ENCODE results near the gene CDKN1A.

DNA sequence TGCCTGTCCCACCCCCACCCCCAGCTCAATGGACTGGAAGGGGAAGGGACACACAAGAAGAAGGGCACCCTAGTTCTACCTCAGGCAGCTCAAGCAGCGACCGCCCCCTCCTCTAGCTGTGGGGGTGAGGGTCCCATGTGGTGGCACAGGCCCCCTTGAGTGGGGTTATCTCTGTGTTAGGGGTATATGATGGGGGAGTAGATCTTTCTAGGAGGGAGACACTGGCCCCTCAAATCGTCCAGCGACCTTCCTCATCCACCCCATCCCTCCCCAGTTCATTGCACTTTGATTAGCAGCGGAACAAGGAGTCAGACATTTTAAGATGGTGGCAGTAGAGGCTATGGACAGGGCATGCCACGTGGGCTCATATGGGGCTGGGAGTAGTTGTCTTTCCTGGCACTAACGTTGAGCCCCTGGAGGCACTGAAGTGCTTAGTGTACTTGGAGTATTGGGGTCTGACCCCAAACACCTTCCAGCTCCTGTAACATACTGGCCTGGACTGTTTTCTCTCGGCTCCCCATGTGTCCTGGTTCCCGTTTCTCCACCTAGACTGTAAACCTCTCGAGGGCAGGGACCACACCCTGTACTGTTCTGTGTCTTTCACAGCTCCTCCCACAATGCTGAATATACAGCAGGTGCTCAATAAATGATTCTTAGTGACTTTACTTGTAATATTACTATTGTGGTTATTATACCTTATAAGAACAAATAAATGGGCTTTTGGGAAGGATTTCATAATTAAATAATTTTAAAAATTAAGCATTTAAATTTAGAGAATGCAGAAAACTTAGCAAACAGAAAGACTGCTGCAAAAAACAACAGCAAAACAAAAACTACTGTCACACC, 8.4 kb downstream of the CDKN1A start:
- TF ChIP-seq HDGF (IDR thresholded peaks at IDR 0.05) (no peak), TAF1 (IDR thresholded peaks at IDR 0.05; ENCODE audit: borderline replicate concordance, low read depth, low read length) (no peak), NFYA (IDR thresholded peaks at IDR 0.05; ENCODE audit: borderline replicate concordance, low read depth, low read length) (no peak), CBX5 (IDR thresholded peaks at IDR 0.05; ENCODE audit: low read depth) (no peak), ZSCAN29 (IDR thresholded peaks at IDR 0.05) (no peak), SRF (IDR thresholded peaks at IDR 0.05; ENCODE audit: low read depth in 2 of 2, low read length in 2 of 2) (no peak)
- TF ChIP-seq, protein P1, sequence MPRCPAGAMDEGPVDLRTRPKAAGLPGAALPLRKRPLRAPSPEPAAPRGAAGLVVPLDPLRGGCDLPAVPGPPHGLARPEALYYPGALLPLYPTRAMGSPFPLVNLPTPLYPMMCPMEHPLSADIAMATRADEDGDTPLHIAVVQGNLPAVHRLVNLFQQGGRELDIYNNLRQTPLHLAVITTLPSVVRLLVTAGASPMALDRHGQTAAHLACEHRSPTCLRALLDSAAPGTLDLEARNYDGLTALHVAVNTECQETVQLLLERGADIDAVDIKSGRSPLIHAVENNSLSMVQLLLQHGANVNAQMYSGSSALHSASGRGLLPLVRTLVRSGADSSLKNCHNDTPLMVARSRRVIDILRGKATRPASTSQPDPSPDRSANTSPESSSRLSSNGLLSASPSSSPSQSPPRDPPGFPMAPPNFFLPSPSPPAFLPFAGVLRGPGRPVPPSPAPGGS (IDR thresholded peaks at IDR 0.05; ENCODE audit: borderline replicate concordance, insufficient read depth, low read depth, low read length, poor library complexity, severe bottlenecking), result no peak
- TF ChIP-seq, protein P2, sequence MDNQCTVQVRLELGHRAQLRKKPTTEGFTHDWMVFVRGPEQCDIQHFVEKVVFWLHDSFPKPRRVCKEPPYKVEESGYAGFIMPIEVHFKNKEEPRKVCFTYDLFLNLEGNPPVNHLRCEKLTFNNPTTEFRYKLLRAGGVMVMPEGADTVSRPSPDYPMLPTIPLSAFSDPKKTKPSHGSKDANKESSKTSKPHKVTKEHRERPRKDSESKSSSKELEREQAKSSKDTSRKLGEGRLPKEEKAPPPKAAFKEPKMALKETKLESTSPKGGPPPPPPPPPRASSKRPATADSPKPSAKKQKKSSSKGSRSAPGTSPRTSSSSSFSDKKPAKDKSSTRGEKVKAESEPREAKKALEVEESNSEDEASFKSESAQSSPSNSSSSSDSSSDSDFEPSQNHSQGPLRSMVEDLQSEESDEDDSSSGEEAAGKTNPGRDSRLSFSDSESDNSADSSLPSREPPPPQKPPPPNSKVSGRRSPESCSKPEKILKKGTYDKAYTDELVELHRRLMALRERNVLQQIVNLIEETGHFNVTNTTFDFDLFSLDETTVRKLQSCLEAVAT (IDR thresholded peaks at IDR 0.05), result no peak
- TF ChIP-seq, protein P3, sequence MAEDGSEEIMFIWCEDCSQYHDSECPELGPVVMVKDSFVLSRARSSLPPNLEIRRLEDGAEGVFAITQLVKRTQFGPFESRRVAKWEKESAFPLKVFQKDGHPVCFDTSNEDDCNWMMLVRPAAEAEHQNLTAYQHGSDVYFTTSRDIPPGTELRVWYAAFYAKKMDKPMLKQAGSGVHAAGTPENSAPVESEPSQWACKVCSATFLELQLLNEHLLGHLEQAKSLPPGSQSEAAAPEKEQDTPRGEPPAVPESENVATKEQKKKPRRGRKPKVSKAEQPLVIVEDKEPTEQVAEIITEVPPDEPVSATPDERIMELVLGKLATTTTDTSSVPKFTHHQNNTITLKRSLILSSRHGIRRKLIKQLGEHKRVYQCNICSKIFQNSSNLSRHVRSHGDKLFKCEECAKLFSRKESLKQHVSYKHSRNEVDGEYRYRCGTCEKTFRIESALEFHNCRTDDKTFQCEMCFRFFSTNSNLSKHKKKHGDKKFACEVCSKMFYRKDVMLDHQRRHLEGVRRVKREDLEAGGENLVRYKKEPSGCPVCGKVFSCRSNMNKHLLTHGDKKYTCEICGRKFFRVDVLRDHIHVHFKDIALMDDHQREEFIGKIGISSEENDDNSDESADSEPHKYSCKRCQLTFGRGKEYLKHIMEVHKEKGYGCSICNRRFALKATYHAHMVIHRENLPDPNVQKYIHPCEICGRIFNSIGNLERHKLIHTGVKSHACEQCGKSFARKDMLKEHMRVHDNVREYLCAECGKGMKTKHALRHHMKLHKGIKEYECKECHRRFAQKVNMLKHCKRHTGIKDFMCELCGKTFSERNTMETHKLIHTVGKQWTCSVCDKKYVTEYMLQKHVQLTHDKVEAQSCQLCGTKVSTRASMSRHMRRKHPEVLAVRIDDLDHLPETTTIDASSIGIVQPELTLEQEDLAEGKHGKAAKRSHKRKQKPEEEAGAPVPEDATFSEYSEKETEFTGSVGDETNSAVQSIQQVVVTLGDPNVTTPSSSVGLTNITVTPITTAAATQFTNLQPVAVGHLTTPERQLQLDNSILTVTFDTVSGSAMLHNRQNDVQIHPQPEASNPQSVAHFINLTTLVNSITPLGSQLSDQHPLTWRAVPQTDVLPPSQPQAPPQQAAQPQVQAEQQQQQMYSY (CRISPR knock-in tag; IDR thresholded peaks at IDR 0.05), result no peak
- TF ChIP-seq, protein P4, sequence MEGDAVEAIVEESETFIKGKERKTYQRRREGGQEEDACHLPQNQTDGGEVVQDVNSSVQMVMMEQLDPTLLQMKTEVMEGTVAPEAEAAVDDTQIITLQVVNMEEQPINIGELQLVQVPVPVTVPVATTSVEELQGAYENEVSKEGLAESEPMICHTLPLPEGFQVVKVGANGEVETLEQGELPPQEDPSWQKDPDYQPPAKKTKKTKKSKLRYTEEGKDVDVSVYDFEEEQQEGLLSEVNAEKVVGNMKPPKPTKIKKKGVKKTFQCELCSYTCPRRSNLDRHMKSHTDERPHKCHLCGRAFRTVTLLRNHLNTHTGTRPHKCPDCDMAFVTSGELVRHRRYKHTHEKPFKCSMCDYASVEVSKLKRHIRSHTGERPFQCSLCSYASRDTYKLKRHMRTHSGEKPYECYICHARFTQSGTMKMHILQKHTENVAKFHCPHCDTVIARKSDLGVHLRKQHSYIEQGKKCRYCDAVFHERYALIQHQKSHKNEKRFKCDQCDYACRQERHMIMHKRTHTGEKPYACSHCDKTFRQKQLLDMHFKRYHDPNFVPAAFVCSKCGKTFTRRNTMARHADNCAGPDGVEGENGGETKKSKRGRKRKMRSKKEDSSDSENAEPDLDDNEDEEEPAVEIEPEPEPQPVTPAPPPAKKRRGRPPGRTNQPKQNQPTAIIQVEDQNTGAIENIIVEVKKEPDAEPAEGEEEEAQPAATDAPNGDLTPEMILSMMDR (IDR thresholded peaks at IDR 0.05 in 2 of 3, conservative IDR thresholded peaks at IDR 0.05 in 1 of 3; ENCODE audit: control insufficient read depth in 2 of 3, extremely low read depth in 1 of 3, insufficient read depth in 1 of 3, low read depth in 3 of 3, low read length in 3 of 3), result no peak
